Thymus (tissue), 11 donors: ENCODE results near the gene LY6G5C. TPM values are rescaled to one million over a fixed set of nuclear protein-coding genes. Genes with fewer than 3 reads are reported as not detected.
A peak's percentile ranks its signal among the peaks of the same experiment; 100 is the strongest.

Experiments used
- DNase-seq, 9 donors: peaks; one replicate each; pipeline ENCODE4 v3.0.0-alpha.2; 2013; ENCODE audit warnings: low spot score in 9 of 9, low read depth in 6 of 9, missing footprints in 1 of 9
- H3K27ac ChIP-seq, 2 donors: one replicate each; pipeline ENCODE4 v1.5.1; 2013; ENCODE audit warnings: control low read depth in 1 of 2, low read depth in 1 of 2, low read length in 1 of 2, mild to moderate bottlenecking in 1 of 2, moderate library complexity in 1 of 2
- H3K27me3 ChIP-seq, 2 donors: one replicate each; pipeline ENCODE4 v1.5.1; 2013; ENCODE audit warnings: low read length in 1 of 2; ENCODE audit not compliant: control insufficient read depth in 2 of 2, insufficient read depth in 1 of 2
- H3K36me3 ChIP-seq, 2 donors: one replicate each; pipeline ENCODE4 v1.5.1; 2013; ENCODE audit warnings: low read length in 1 of 2, mild to moderate bottlenecking in 1 of 2, moderate library complexity in 1 of 2; ENCODE audit not compliant: control insufficient read depth in 2 of 2, insufficient read depth in 2 of 2
- H3K4me1 ChIP-seq, 2 donors: one replicate each; pipeline ENCODE4 v1.5.1; 2013; ENCODE audit warnings: low read length in 2 of 2; ENCODE audit not compliant: control insufficient read depth in 2 of 2, insufficient read depth in 2 of 2
- H3K4me3 ChIP-seq, 2 donors: one replicate each; pipeline ENCODE4 v1.5.1; 2013; ENCODE audit warnings: low read length in 2 of 2, control low read depth in 1 of 2, mild to moderate bottlenecking in 1 of 2
- H3K9me3 ChIP-seq, 2 donors: one replicate each; pipeline ENCODE4 v1.5.1; 2013; ENCODE audit warnings: low read length in 1 of 2, mild to moderate bottlenecking in 1 of 2; ENCODE audit not compliant: control insufficient read depth in 2 of 2, insufficient read depth in 1 of 2
- WGBS: extraction: QIAGEN DNeasy Blood & Tissue Kit; methylation state at CpG from one replicate; pipeline ENCODE4 v1.1.7; 2013; 5-methylcytosine and 5-hydroxymethylcytosine counted together
- polyA plus RNA-seq: library from polyadenylated mRNA; stranded (reverse); fragments of 200-250 nt; gene quantifications from one replicate; pipeline ENCODE4 v1.2.3, GENCODE V29; 2013
- total RNA-seq: library from RNA; stranded (reverse); fragments of 120-200 nt; gene quantifications from one replicate; pipeline ENCODE4 v1.2.4, GENCODE V29; 2013
- donor health status: healthy.

LY6G5C gene
- total and polyA plus RNA-seq, 2 donors, result 0.90 to 9.1 TPM

DNA sequence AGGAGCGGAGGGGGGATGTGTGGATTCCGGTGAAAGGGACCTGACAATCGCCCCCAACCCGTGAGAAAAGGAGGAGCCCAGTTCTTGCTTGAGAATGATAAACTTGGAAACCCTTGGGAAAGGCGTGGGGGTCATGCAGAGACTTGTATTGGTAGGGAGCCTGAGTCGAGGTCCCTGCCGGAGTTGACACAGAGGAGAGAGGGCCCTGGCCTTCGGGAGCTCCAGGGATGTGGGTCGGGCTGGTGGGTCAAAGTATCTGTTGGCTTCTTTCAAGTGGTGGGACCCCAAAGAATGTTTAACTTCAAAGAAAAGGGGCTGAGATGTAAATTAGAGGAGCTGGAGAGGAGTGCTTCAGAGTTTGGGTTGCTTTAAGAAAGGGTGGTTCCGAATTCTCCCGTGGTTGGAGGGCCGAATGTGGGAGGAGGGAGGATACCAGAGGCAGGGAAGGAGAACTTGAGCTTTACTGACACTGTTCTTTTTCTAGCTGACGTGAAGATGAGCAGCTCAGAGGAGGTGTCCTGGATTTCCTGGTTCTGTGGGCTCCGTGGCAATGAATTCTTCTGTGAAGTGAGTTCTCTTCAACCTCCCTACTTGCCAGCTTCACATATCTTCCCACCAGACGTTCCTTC lies 14.4 kb downstream of the LY6G5C start:
- Histone ChIP-seq H3K27me3 (no peaks in the 10 kb centered on the region), H3K36me3 (peaks cover 47 to 72% of the 10 kb centered on the region in 2 donors), H3K27ac (peak overlapping the region; percentile 45 to 82), H3K4me3 (peak overlapping the region; percentile 91 to 97), H3K4me1 (peaks cover 30 to 47% of the 10 kb centered on the region in 2 donors), H3K9me3 (no peaks in the 10 kb centered on the region)
- WGBS, result 12% methylated on average over 15 of the region's 15 CpGs
- DNase-seq, result no peak

DNA sequence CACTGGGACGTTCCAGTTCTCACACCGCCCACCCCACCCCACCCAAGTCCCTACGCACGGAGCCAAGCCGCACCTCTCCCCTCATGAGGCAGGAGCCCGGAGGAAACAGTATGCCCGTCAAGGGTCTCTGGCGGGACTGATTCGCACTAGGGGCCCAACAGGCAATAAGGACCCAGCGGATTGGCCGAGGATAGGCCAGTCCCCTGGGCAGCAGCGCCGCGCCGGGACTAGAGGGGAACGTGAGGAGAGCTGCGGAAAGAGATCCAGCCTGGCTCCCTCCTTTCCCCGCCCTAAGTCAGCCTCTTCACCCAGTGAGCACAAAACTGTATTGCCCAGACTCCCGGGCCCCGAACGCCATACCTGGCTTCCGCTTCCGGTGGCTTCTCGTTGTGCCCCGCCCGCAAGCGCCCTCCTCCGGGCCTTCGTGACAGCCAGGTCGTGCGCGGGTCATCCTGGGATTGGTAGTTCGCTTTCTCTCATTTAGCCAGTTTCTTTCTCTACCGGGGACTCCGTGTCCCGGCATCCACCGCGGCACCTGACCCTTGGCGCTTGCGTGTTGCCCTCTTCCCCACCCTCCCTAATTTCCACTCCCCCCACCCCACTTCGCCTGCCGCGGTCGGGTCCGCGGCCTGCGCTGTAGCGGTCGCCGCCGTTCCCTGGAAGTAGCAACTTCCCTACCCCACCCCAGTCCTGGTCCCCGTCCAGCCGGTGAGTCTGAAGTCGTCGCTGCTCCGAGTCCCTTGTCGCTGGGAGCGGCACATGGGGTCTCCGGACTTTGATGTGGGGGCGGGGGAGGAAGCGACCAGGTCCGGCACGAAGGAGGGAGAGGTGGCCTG lies 15.1 kb downstream of the LY6G5C start, which contains the start of gene CSNK2B:
Gene CSNK2B (plus strand): TSS at position 580 of the 836 bp plus-strand sequence. CDS start 752 bp downstream, outside the sequence.
- under 1% methylated on average over 63 of the region's 63 CpGs for WGBS
- no peaks in the 10 kb centered on the region for H3K27me3 ChIP-seq
- no peaks in the 10 kb centered on the region for H3K9me3 ChIP-seq
- H3K4me1 ChIP-seq, result peaks cover 35 to 55% of the 10 kb centered on the region in 2 donors
- H3K36me3 ChIP-seq, result peaks cover 40 to 67% of the 10 kb centered on the region in 2 donors
- DNase-seq, result peak; percentile 91 to 99 (median 98)
- H3K4me3 ChIP-seq, result peak within 1 kb of the TSS; percentile 91 to 97
- H3K27ac ChIP-seq, result peak within 1 kb of the TSS; percentile 97 to 99

GRCh38 chr6:31664790-31665500 lies 15.9 kb downstream of the LY6G5C start, which contains the start of gene GPANK1:
Gene GPANK1, minus strand, starts transcription at chr6:31664997. Its CDS starts 519 bp downstream, at chr6:31664478.
- peaks cover 35 to 59% of the 10 kb centered on the region in 2 donors for H3K4me1 ChIP-seq

GRCh38 chr6:31663961-31664789 lies 16.7 kb downstream of the LY6G5C start:
- H3K4me1 ChIP-seq, result peaks cover 42 to 67% of the 10 kb centered on the region in 2 donors
- peak in 1 of 9 donors; percentile 46 for DNase-seq
- 36% methylated on average over 17 of the region's 17 CpGs for WGBS

More at GRCh38 chr6:31664790-31665500, 15.9 kb downstream of the LY6G5C start, which contains the start of gene GPANK1:
- H3K27me3 ChIP-seq, result no peaks in the 10 kb centered on the region
- peak within 1 kb of the TSS; percentile 91 to 97 for H3K4me3 ChIP-seq
- DNase-seq, result peak; percentile 82 to 98 (median 92)
- H3K9me3 ChIP-seq, result no peaks in the 10 kb centered on the region
- H3K27ac ChIP-seq, result peak within 1 kb of the TSS; percentile 97 to 99
- H3K36me3 ChIP-seq, result peaks cover 32 to 60% of the 10 kb centered on the region in 2 donors
- WGBS, result under 1% methylated on average over 39 of the region's 39 CpGs

DNA sequence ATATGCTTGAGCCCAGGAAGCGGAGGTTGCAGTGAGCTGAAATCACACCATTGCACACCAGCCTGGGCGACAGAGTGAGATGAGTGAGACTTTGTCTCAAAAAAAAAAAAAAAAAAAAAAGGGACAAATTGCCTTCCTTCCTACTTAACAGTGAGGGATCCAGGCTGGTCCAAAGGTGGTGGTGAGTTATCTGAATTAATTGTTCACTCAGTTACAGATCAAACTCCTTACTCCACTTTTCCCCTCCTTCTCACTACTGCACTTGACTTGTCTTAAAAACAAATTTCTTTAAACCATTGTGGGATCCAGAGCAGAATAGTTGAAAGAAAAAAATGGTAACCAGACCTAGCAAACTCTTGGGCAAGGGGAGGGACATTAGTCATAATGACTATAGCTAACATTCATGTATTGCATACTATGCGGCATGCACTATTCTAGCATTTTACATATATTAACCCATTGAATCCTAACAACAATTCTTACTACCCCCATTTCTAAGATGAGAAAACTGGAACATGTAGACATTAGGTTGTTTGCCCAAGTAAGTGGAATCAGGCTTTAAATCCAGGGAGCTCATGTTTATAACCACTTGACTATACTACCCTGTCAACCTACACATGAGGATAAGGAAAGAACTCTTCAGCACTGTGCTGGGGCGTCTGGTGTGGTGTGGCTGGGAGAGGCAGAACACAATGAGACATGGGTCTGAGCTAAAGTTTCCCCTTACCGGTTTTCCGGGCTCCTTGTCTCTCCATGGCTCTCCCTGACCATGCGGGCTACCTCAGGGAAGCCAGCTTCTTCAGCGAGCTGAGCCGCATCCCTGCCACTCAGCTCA lies 17.5 kb downstream of the LY6G5C start:
- 83% methylated on average over 9 of the region's 9 CpGs for WGBS
- peaks cover 17 to 52% of the 10 kb centered on the region in 2 donors for H3K36me3 ChIP-seq
- H3K27me3 ChIP-seq, result no peaks in the 10 kb centered on the region
- no peaks in the 10 kb centered on the region for H3K9me3 ChIP-seq
- DNase-seq, result no peak
- peaks cover 48 to 72% of the 10 kb centered on the region in 2 donors for H3K4me1 ChIP-seq
- H3K27ac ChIP-seq, result peak overlapping the region; percentile 97 to 99
- H3K4me3 ChIP-seq, result peak overlapping the region; percentile 91 to 97

More at GRCh38 chr6:31663961-31664789, 16.7 kb downstream of the LY6G5C start:
- Histone ChIP-seq H3K4me3 (peak overlapping the region; percentile 91 to 97), H3K27me3 (no peaks in the 10 kb centered on the region), H3K27ac (peak overlapping the region; percentile 97 to 99), H3K36me3 (peaks cover 24 to 54% of the 10 kb centered on the region in 2 donors), H3K9me3 (no peaks in the 10 kb centered on the region)

- Histone ChIP-seq H3K27ac (no peak overlapping the region), H3K4me3 (peak overlapping the region in 1 of 2 donors; percentile 97), H3K27me3 (no peaks in the 10 kb centered on the region), H3K9me3 (no peaks in the 10 kb centered on the region), H3K4me1 (peaks cover 45 to 75% of the 10 kb centered on the region in 2 donors), H3K36me3 (peaks cover 18 to 49% of the 10 kb centered on the region in 2 donors)
- DNase-seq, result no peak
- 96% methylated on average over 12 of the region's 12 CpGs for WGBS
Observed at GRCh38 chr6:31662124-31662723, 18.6 kb downstream of the LY6G5C start.

GRCh38 chr6:31661262-31662123 lies 19.4 kb downstream of the LY6G5C start:
- no peaks in the 10 kb centered on the region for H3K9me3 ChIP-seq
- H3K4me3 ChIP-seq, result peak overlapping the region; percentile 84 to 90
- no peak for DNase-seq
- peak overlapping the region in 1 of 2 donors; percentile 73 for H3K27ac ChIP-seq
- H3K27me3 ChIP-seq, result no peaks in the 10 kb centered on the region
- H3K36me3 ChIP-seq, result peaks cover 18 to 44% of the 10 kb centered on the region in 2 donors
- 95% methylated on average over 12 of the region's 12 CpGs for WGBS
- H3K4me1 ChIP-seq, result peaks cover 41 to 68% of the 10 kb centered on the region in 2 donors
